T-helper 1 cell (primary cell): ENCODE results near the gene CSTA.

ENCODE experiments used
- DNase-seq, 5 donors: peaks; one replicate each; pipeline ENCODE4 v3.0.0-alpha.2; 2012 to 2020

The CSTA gene

DNA sequence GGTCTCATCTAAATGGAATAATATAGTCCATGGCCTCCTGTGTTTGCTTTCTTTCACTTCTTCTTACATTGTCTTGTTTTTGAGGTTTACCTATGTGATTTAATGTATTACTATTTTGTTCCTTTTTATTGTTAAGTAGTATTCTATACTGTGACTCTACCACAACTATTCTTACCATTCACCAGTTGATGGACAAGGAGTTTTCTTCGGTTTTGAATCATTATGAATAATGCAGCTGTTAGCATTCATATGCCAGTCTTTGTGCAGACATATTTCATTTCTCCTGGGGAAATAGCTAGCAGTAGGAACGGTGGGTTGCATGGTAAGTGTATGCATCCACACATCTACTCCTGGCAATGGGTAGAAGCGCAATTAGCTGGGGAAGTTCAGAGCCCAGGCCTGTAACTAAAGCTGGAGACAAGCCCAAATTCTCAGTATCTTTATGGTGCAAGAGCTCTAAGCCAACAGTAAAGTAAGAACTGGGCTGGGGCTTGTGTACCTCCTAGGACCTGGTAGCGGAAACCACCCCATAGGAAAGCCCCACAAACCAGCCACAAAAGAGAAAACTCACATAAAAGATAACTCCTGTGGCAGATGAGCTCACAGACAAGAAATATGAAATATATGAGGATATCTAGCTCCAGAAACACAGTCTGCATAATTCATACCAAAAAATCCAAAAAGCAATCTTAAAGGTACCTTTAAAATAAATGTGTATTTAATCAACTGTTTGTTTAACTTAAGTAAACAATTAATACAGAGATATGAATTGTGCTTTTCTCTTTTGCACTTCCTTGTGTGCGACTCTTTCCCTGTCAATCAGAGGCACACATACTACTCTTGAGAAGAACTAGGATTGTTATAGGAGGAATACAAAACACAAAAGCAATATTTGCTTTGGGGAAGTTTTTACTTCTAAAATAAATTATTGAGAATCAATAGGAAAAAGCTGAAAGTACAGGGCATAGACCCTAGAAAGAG is 2.7 kb upstream of the CSTA start:
- peak in 1 of 5 donors; percentile 54 for DNase-seq

DNA sequence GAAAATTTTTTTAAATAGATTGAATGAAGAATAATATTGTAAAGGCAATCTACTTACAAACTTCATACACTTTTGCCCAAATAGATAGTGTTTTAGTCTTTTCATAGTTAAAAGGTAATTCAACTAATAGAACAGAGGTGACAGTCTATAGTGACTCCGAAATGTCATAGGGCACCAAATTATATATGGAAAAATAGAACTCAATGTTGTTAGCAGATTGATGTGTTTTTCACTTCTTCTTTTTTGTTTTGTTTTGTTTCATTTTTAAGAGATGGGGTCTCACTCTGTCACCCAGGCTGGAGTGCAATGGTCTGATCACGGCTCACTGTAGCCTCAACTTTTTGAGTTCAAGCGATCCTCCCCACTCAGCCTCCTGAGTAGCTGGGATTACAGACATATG is 721 bp downstream of the CSTA start:
- DNase-seq = no peak

DNA sequence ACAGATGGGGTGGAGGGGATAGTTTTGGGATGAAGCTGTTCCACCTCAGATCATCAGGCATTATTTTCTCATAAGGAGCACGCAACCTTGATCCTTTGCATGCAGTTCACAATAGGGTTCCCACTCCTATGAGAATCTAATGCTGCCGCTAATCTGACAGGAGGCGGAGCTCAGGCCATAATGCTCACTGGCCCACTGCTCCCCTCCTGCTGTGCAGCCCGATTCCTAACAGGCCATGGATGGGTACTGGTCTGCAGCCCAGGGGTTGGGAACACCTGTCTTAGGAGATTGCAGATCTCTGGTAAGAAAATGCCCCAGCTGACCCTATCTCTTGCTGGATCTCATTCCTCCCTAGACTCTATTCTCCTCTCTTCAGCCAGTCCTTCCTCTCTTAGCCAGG is 6.8 kb downstream of the CSTA start:
- DNase-seq = no peak

DNA sequence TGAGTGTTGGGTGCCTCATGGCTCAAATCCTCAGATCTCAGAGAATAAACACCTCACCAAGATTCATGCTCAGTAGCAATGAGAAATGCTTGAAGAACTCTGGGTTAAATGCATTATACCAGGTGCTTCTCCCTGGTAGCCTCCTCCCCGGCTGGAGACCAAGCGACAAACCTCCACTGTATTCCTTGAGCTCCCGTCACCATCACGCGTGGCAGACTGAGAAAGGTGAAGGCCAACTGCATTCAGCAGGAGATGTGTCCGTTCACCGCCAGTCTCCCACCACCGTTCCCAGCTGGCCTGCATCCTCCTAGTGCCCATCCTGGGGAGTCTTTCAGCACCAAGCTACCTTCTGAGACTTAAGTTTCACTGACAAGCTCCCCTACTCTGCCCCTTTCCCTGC is 7.5 kb downstream of the CSTA start:
- no peak for DNase-seq

DNA sequence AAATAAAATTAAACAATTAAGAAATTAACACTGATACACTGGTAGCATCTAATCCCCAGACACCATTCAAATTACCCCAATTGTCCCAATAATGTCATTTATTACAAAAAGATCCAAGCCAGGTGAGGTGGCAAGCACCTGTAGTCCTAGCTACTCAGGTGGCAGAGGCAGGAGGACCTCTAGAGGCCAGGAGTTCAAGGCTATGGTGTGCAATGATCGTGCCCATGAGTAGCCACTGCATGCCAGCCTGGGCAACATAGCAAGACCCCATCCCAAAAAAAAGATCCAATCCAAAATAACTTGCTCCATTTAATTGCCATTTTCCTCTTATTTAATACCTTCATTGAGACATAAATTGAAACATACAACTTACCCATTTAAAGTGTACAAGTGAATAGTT is 17.8 kb downstream of the CSTA start:
- no peak for DNase-seq

DNA sequence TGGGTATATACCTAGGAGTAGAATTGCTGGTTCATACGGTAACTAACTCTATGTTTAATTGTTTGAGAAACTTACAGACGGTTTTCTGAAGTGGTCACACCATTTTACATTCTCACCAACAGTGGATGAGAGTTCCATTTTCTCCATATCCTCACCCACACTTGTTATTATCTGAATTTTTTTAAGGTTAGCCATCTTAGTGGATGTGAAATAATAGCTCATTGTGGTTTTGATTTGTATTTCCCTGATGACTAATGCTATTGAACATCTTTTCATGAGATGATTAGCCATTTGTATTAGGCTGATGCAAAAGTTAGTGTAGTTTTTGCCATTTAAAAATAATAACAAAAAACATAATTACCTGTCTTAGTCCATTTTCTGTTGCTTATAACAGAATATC is 18.6 kb downstream of the CSTA start:
- DNase-seq = no peak

DNA sequence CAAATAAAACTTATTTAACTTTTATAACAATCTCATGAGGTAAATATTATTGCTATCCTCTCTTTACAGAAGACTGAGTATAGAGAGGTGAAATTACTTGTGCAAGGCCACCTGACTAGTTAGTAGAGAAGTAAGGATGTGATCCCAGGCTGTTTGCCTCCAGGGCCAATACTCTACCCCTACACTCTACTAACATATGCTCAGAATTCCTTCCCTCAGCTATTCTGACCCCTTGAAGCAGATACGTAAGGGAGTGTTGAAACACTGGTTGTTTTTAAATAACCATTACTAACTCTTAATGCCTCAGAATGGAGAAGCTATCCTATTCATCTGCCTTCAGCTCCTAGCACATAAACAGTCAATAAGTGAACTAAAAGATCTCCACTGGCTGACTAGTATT is 24.1 kb downstream of the CSTA start:
- DNase-seq = no peak

DNA sequence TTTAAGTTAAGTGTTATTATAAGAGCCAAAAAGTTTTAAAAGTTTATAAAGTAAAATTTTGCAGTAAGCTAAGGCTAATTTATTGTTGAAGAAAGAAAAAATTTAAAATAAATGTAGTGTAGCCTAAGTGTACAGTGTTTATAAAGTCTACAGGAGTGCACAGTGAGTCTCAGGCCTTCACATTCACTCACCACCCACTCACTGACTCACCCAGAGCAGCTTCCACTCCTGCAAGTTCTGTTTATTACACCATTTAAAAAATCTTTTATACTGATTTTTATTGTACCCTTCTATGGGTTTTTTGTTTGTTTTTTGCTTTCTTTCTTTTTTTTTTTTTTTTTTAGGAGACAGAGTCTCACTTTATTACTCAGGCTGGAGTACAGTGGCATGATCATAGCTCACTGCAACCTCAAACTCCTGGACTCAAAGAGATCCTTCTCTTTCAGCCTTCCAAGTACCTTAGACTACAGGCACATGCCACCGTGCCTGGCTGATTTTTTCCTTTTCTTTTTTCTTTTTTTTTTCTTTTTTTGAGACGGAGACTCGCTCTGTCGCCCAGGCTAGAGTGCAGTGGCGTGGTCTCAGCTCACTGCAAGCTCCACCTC is 25.9 kb downstream of the CSTA start:
- no peak for DNase-seq

DNA sequence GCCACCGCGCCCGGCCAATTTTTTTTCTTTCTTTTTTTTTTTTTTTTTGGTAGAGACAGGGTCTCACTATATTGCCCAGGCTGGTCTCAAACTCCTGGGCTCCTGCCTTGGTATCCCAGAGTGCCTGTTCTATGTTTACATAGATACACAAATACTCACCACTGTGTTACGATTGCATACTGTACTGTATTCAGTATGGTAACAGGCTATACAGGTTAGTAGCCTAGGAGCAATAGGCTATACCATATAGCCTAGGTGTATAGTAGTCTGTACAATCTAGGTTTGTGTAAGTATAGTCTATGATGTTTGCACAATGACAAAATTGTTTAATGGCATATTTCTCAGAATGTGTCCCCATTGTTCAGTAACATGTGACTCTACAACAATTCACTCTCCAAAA is 26.6 kb downstream of the CSTA start:
- DNase-seq = no peak

DNA sequence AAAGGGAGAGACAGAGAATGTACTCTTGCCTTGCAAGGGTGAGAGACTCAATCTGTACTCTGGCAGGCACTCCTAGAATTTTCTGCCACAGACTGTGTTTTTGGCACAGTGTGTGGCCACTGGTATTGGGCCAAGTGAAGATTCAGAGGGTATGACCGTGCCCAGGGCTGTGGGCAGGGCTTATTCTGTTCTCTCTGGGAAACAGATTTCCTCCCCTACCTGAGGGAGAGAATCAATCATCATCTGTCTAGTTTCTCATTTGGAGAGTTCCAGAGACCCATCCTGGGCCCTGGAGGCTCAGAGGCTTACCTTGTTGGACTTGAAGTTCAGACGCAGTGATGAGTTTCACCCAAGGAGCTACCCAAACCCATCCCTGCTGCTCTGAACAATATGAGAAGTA is 28.2 kb downstream of the CSTA start:
- DNase-seq = no peak

DNA sequence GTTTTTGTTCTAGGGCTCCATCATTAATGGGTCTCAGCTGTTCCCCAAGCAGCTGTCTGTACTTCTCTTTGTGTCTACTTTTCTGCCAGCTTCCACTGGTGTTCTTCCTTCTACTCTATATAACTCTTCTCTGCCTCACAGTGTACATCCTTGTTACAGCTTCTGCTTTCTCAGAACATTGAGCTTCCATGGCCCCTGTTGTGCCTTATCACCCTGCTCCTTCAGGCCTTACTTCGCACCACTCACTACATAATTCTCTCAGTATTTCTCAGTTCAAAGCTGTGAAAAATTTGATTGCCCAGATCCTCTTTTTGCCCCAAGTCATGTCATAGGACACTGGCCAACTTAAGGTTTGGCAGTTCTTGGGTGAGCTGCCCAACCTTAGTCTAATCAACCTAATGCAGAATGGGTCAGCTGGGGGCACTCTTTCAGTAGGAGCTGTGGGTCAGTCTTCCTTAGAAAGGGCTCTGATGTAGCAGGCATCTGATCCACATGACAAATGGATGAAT is 28.9 kb downstream of the CSTA start:
- no peak for DNase-seq

DNA sequence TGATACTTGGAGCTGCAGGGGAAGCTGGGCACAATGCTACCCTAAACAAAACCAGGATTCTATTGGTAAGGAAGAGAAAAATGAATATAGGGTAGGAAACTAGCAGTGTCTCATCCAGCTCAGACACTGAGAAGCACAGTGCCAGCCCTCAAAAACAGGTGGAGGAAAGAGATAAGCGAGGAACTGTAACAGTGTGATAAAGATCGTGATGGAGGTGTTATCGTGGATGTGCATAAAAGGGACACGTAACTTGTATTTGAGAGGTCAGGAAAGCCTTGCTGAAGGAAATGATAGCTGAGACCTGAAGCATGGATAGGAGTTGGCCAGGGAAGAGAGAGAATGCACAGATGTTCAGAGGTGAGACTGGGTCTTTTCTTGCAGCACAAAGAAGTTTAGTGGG is 30.6 kb downstream of the CSTA start:
- DNase-seq = no peak

DNA sequence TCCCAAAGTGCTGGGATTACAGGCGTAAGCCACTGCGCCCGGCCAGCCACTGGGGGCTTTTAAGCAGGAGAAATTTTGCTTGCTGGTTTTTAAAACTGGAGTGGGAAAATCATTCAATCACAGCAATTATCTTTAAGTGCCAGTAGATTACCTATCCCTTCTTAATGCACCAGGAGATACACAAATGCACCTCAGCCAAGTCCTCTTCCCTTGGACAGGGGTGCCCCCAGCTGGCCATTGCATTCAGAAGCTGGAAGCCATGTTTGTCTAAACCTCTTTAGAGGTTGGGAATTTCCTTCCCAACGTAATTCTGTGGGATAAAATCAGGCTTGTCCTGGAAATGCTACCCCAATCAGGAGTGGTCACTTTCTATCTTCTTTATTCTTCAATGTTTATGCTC is 31.4 kb downstream of the CSTA start:
- DNase-seq = peak in 1 of 5 donors; percentile 19

DNA sequence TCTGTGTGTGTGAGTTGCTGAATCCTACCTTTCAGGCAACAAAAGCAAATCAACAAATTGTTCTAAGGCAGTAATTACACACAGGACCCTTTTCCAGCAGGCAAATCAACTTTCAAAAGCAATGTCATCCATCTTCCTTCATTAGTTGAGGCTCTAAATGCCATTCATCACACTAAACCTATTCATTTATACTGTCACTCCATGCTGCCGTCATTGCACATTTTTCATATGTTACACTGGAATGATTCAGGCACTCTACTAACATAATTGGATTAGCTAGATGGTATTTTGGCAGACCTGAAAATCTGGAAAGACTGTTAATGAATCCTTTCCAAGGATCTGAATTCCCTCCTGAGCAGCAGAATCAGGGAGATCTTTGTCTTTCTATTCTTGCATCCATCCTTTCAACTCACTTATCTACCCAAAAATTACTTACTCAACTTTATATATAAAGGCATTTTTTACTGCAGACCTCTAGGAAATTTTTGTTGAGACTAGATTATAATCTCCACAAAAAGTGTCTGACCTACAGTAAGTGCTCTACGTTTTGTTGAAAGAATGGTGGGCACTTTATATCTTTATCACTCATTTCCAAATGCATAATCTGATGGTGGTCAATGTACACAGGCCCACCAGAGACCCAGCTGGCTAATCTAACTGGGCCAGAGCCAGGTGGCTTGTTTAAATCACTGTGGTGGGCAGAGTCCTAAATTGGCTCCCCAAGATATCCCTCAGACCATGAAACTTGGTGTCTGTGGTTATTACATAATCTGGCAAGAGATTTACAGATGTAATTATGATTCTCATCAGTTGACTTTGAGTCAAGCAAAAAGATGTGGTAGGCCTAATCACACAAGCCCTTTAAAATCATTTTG is 33.0 kb downstream of the CSTA start:
- DNase-seq = no peak

DNA sequence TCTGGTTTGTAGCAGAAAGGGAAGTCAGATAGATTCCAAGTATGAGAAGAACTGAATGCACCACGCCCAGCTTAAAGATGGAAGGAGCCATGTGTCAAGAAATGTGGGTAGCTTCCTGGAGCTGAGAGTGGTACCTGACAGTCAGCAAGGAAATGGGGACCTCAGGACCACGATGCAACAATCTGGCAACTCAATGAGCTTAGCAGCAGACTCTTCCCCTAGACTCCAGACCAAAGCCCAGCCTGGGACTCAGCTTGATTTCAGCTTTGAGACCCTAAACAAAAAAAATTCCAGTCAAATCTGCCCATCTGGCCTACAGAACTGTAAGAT is 33.6 kb downstream of the CSTA start:
- DNase-seq = peak in 1 of 5 donors; percentile 66

DNA sequence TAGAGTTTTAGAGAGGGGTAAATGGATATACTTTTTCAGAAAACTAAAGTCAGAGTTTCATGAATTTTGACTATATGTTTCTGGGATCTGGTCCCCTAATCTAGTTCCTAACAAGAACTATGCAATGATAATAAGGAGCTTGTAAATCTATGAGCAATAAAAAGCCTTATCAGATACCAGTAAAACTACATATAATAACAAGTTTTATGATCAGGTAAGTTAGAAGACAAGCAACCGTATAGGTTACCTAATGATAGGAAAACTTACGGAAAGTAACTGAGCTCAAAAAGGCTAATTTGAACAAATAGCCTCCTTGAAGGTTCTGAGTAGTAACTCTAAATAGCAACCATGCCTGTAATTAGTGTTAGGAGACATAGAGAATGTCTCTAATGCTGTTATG is 37.0 kb downstream of the CSTA start:
- no peak for DNase-seq

DNA sequence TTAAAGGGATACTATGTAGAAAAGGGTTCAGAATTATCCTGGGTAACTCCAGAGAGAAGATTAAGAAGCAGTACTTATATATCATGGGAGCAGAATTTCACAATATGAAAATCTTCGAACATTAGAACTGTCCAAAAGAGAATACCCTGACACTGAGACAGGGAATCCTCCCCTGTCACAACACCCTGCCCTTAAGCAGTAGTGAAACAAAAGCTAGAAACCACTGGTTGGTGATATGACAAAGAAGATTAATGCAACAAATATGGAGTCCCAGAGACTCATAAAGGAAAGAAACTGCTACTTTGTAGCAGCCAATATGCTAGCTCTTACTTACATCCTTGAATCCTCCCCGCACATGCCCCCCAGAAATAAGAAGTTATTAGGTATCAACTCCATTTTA is 39.4 kb downstream of the CSTA start:
- DNase-seq = peak in 1 of 5 donors; percentile 18

DNA sequence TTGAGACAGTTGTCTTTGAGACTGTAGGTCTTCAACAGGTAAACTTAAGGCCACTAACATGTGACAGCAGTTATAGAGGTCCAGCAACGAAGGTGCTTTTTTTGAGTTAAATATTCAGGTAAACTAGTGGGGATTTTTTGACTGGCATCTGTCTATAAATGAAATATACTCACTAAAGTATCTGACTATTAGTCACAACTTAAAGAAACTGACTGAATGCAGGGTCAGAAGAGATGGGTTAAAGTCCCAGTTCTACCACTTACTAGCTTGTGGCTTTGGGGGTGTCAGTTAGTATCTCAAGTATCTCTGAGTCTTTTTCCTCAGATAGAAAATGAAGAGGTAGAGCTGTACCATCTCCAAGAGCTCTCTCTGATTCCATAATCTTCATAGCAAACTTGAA is 40.0 kb downstream of the CSTA start:
- DNase-seq = peak in 1 of 5 donors; percentile 28

DNA sequence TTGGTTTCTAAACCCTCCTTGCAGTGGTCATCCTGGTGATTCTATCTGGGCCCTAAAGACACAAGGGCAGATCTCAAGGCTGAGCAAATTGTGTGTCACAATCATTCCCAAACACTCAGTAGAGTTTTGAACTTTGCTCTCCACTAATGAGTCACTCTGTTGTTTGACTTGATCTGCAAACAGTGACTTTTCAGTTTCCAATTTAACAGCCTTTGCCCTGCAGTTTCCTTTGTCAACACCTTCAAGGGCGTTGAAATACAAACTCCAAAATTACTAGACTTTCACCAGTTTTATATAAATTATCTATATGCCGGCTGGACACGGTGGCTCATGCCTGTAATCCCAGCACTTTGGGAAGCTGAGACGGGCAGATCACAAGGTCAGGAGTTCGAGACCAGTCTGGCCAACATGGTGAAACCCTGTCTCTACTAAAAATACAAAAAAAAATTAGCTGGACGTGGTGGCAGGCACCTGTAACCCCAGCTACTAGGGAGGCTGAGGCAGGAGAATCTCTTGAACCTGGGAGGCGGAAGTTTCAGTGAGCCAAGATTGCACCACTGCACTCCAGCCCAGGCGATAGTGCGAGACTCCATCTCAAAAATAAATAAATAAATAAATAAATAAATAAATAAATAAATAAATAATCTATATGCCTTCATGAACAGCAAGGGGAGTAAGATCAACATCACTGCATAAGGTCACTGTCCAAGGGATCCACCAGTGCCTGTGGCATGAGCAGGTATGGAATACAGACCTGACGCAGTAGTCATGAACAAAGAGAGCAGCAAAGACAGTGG is 40.7 kb downstream of the CSTA start:
- DNase-seq = peak in 1 of 5 donors; percentile 72

DNA sequence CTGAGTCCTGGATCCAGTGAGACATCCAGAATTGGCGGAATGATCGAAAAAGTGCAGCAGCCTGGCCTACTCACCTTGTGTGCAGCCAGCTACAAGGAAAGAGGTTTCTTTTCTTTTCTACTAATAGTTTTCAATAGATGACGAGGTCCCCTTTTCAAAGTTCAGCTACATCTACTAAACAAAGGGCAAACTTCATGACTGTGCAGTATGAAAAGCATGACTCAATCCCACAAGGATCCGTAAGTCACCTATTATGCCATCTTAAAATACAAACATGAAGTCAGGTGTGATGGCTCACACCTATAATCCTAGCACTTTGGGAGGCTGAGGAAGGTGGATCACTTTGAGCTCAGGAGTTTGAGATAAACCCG is 41.3 kb downstream of the CSTA start:
- DNase-seq = peak in 1 of 5 donors; percentile 8

DNA sequence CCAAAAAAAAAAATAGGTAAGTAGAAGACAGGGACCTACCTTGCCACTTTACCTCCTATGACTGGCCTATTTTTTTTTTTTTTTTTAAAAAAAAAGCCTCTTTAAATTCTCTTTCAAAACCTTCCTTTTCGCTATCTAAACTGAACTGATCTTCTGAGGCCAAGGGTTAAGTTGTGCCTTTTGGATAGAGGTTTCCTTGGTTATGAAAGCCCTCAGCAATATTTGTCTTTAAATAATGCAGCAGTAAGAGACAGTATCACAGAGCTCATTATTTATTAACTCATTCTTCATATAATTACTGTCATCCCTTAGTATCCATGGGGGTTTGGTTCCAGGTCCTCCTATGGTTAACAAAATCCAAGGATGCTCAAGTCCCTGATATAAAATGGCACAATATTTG is 49.0 kb downstream of the CSTA start:
- DNase-seq = no peak

DNA sequence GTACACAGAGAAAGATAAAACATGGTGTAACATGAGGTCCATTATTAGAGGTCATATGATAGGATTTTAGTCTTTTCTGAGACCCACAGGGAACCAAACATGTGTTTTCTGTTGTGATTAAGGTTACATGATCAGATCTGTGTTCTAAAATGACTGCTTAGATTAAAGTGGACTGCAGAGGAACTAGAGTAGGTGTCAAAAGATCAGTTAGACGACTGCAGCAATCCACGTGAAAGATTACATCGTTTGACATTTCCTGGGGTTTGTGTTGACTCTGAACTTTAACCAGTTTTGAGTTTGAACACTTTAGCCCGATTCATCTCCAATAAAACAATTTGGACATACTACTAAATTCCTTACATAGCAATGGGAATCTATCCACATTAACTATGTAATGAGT is 52.9 kb downstream of the CSTA start:
- peak in 1 of 5 donors; percentile 74 for DNase-seq
